HG02884 (cell line): ENCODE data around the gene UBE2K.
"Not testable (repeated sequence)": the region's sequence is repeated elsewhere in the genome, so short reads cannot be mapped to it uniquely, and the experiment has no call there.

Experiments
- ATAC-seq: cut with Tn5 transposase; IDR thresholded peaks from one replicate; pipeline ENCODE4 v1.9.1; 2021; ENCODE audit warnings: mild to moderate bottlenecking, moderate library complexity; ENCODE audit not compliant: unreplicated experiment

The UBE2K gene

GRCh38 chr4:39721788-39722187 is 23.9 kb downstream of the UBE2K start:
- ATAC-seq, result no peak

- ATAC-seq, result no peak
Measured at GRCh38 chr4:39729557-39729956, 31.6 kb downstream of the UBE2K start.

- no peak for ATAC-seq
Measured at GRCh38 chr4:39730072-39730471, 32.1 kb downstream of the UBE2K start.

GRCh38 chr4:39731908-39732307 is 34.0 kb downstream of the UBE2K start:
- no peak for ATAC-seq

GRCh38 chr4:39732728-39733127 is 34.8 kb downstream of the UBE2K start:
- no peak for ATAC-seq

- ATAC-seq, result not testable (repeated sequence)
Measured at GRCh38 chr4:39739591-39739990, 41.7 kb downstream of the UBE2K start.

GRCh38 chr4:39741401-39741800 is 43.5 kb downstream of the UBE2K start:
- no peak for ATAC-seq

- ATAC-seq, result no peak
Measured at GRCh38 chr4:39745920-39746319, 48.0 kb downstream of the UBE2K start.

GRCh38 chr4:39750216-39750615 is 52.3 kb downstream of the UBE2K start:
- no peak for ATAC-seq

- no peak for ATAC-seq
Measured at GRCh38 chr4:39754309-39754708, 56.4 kb downstream of the UBE2K start.

GRCh38 chr4:39756159-39756558 is 58.2 kb downstream of the UBE2K start:
- no peak for ATAC-seq

- no peak for ATAC-seq
Measured at GRCh38 chr4:39758176-39758575, 60.2 kb downstream of the UBE2K start.

GRCh38 chr4:39759569-39759968 is 61.6 kb downstream of the UBE2K start:
- no peak for ATAC-seq

- no peak for ATAC-seq
Measured at GRCh38 chr4:39761005-39761667, 63.2 kb downstream of the UBE2K start.

- no peak for ATAC-seq
Measured at GRCh38 chr4:39763714-39764572, 66.0 kb downstream of the UBE2K start.

- no peak for ATAC-seq
Measured at GRCh38 chr4:39770005-39770404, 72.1 kb downstream of the UBE2K start.

GRCh38 chr4:39770471-39770870 is 72.5 kb downstream of the UBE2K start:
- ATAC-seq, result no peak

- ATAC-seq, result no peak
Measured at GRCh38 chr4:39770969-39771724, 73.2 kb downstream of the UBE2K start.

GRCh38 chr4:39781988-39782387 is 84.1 kb downstream of the UBE2K start:
- ATAC-seq, result not testable (repeated sequence)

GRCh38 chr4:39785083-39785482 is 87.1 kb downstream of the UBE2K start:
- no peak for ATAC-seq

GRCh38 chr4:39786838-39787237 is 88.9 kb downstream of the UBE2K start:
- ATAC-seq, result no peak

- ATAC-seq, result no peak
Measured at GRCh38 chr4:39792128-39792527, 94.2 kb downstream of the UBE2K start.
